T-helper 1 cell treated with Interleukin-12 subunit alpha and Interleukin-12 subunit beta and Interleukin-4 antibody, amounts not matched to agents 30 ng/mL and 1 ng/mL, for 36 hours (primary cell): ENCODE measurements around the gene PDSS2. TPM values are rescaled to one million over a fixed set of nuclear protein-coding genes. Genes with fewer than 3 reads are reported as not detected.
"Not testable (repeated sequence)": the region's sequence is repeated elsewhere in the genome, so short reads cannot be mapped to it uniquely, and the experiment has no call there.

Experiments
- intact Hi-C: fragments of 100-400 bp; cut with micrococcal nuclease; formaldehyde crosslinking; loops from one replicate; pipeline ENCODE4 v1.15.1; 2024
- total RNA-seq: library from RNA; stranded (reverse); gene quantifications from 2 replicates; pipeline ENCODE4 v1.2.3, GENCODE V29; 2022

Gene PDSS2
- total RNA-seq, 1 donor from 2014 or later: 15.0 TPM

- intact Hi-C loops: no loop called here
These were observed 89.9 kb downstream of the PDSS2 start for GRCh38 chr6:107369493-107369892.

- intact Hi-C loops: no loop called here
These were observed 90.9 kb downstream of the PDSS2 start for GRCh38 chr6:107368471-107368870.

GRCh38 chr6:107364173-107364572 lies 95.2 kb downstream of the PDSS2 start:
- intact Hi-C loops: not testable (repeated sequence)

- intact Hi-C loops: no loop called here
These were observed 97.4 kb downstream of the PDSS2 start for GRCh38 chr6:107361753-107362604.

- intact Hi-C loops: no loop called here
These were observed 98.9 kb downstream of the PDSS2 start for GRCh38 chr6:107360476-107360875.

GRCh38 chr6:107357842-107358241 lies 101.5 kb downstream of the PDSS2 start:
- intact Hi-C loops: no loop called here

GRCh38 chr6:107357031-107357430 lies 102.3 kb downstream of the PDSS2 start:
- intact Hi-C loops: no loop called here

GRCh38 chr6:107355659-107356058 lies 103.7 kb downstream of the PDSS2 start:
- intact Hi-C loops: no loop called here

- intact Hi-C loops: no loop called here
These were observed 104.9 kb downstream of the PDSS2 start for GRCh38 chr6:107354451-107354850.

GRCh38 chr6:107353773-107354382 lies 105.5 kb downstream of the PDSS2 start:
- intact Hi-C loops: no loop called here

GRCh38 chr6:107348224-107348623 lies 111.1 kb downstream of the PDSS2 start:
- intact Hi-C loops: no loop called here

GRCh38 chr6:107345393-107345792 lies 114.0 kb downstream of the PDSS2 start:
- intact Hi-C loops: no loop called here

GRCh38 chr6:107344981-107345380 lies 114.4 kb downstream of the PDSS2 start:
- intact Hi-C loops: no loop called here

GRCh38 chr6:107344383-107344782 lies 115.0 kb downstream of the PDSS2 start:
- intact Hi-C loops: no loop called here

- intact Hi-C loops: no loop called here
These were observed 117.2 kb downstream of the PDSS2 start for GRCh38 chr6:107342144-107342543.

GRCh38 chr6:107340881-107341280 lies 118.5 kb downstream of the PDSS2 start:
- intact Hi-C loops: no loop called here

GRCh38 chr6:107337191-107337741 lies 122.1 kb downstream of the PDSS2 start:
- intact Hi-C loops: no loop called here

- intact Hi-C loops: no loop called here
These were observed 125.3 kb downstream of the PDSS2 start for GRCh38 chr6:107334026-107334425.

GRCh38 chr6:107333491-107333890 lies 125.9 kb downstream of the PDSS2 start:
- intact Hi-C loops: no loop called here

GRCh38 chr6:107331409-107332386 lies 127.7 kb downstream of the PDSS2 start:
- intact Hi-C loops: no loop called here

- intact Hi-C loops: loop anchor here (1.0 kb wide), 1 partner anchor 129 kb away; the partner anchor contains the start of gene PDSS2
These were observed 129.2 kb downstream of the PDSS2 start for GRCh38 chr6:107330168-107330567.
